Kidney (tissue), 14 donors: ENCODE results near the gene IWS1. TPM values are rescaled to one million over a fixed set of nuclear protein-coding genes. Genes with fewer than 3 reads are reported as not detected.

Experiments used
- DNase-seq, 5 donors: peaks; one replicate each; pipeline ENCODE4 v3.0.0-alpha.2; 2013 to 2020
- FAIRE-seq: peaks from 2 replicates; lab custom pipeline; 2012; peaks lifted over from hg19 to GRCh38; lab: Jason Lieb, UNC
- H3K27ac ChIP-seq, 2 donors: one replicate each; pipeline ENCODE4 v1.7.0; 2013; ENCODE audit warnings: low read depth in 2 of 2, low read length in 2 of 2, inconsistent platforms in 1 of 2
- H3K27me3 ChIP-seq: one replicate; pipeline ENCODE4 v1.7.1; 2013; ENCODE audit warnings: low read length, inconsistent platforms; ENCODE audit not compliant: control insufficient read depth, insufficient read depth
- H3K36me3 ChIP-seq, 3 donors: one replicate each; pipeline versions ENCODE4 v1.7.0 to v1.7.1; 2013; ENCODE audit warnings: low read length in 3 of 3, control low read depth in 1 of 3, inconsistent platforms in 1 of 3; ENCODE audit not compliant: insufficient read depth in 3 of 3, control insufficient read depth in 2 of 3
- H3K4me1 ChIP-seq, 3 donors: one replicate each; pipeline versions ENCODE4 v1.7.0 to v1.7.1; 2013; ENCODE audit warnings: low read length in 3 of 3, inconsistent platforms in 1 of 3, low read depth in 1 of 3; ENCODE audit not compliant: control insufficient read depth in 2 of 3, insufficient read depth in 2 of 3
- H3K4me3 ChIP-seq, 3 donors: one replicate each; pipeline versions ENCODE4 v1.7.0 to v1.8.1; 2013; ENCODE audit warnings: low read length in 3 of 3, control low read depth in 1 of 3, inconsistent platforms in 1 of 3
- H3K9ac ChIP-seq, 3 donors: one replicate each; pipeline versions ENCODE4 v1.7.0 to v1.7.1; 2013; ENCODE audit warnings: low read length in 3 of 3, control low read depth in 1 of 3, inconsistent platforms in 1 of 3
- H3K9me3 ChIP-seq, 3 donors: one replicate each; pipeline versions ENCODE4 v1.7.0 to v1.7.1; 2013; ENCODE audit warnings: low read length in 3 of 3, control low read depth in 1 of 3, inconsistent platforms in 1 of 3; ENCODE audit not compliant: control insufficient read depth in 2 of 3, insufficient read depth in 1 of 3
- CTCF ChIP-seq: IDR thresholded peaks from 3 replicates; pipeline ENCODE4 v1.5.1; 2012; ENCODE audit warnings: mild to moderate bottlenecking, moderate library complexity, borderline replicate concordance; ENCODE audit not compliant: insufficient read depth; ENCODE audit errors: extremely low read depth
- intact Hi-C: fragments of 100-400 bp; cut with DNase I; formaldehyde crosslinking; loops from one replicate; pipeline ENCODE4 v1.11.1; 2022
- polyA plus RNA-seq: library from polyadenylated mRNA; stranded (reverse); fragments of 350-450 nt; fragmentation: Illumina TruSeq; extraction: RNeasy Lipid Tissue Mini Kit (QIAGEN cat#74804); gene quantifications from one replicate; pipeline ENCODE4 v1.2.3, GENCODE V29; 2014; ENCODE audit warnings: low read depth, low replicate concordance; ENCODE audit not compliant: insufficient read depth
- total RNA-seq: library from RNA; stranded (reverse); fragmentation: NEBNext Ultra II Directional; extraction: Animal tissue kit (Norgen Biotek cat#: 25700); gene quantifications from one replicate; pipeline ENCODE4 v1.2.1, GENCODE V29; 2021
- donor health status: control.
- donor health status: control.
- donor health status: control.
- donor health status: control.
- donor health status: control.
- donor health status: DM: yes; HTN: yes; CAD: no.
- donor health status: Normal renal cell carcinoma (clear cell type).

The IWS1 gene
- total and polyA plus RNA-seq, 2 donors from 2014 or later: 29.8 to 35.8 TPM

- H3K9me3 ChIP-seq: peaks cover 0 to 9% (median 0%) of the 10 kb centered on the region in 3 donors
- intact Hi-C loops: no loop called here
- DNase-seq (peak in 3 of 5 donors; percentile 26 to 64 (median 58)), FAIRE-seq (no peak)
- H3K4me1 ChIP-seq: no peaks in the 10 kb centered on the region
- H3K27me3 ChIP-seq: no peaks in the 10 kb centered on the region
- H3K36me3 ChIP-seq: no peaks in the 10 kb centered on the region
- no peak for TF ChIP-seq CTCF
- H3K9ac ChIP-seq: no peak overlapping the region
- no peak overlapping the region for H3K4me3 ChIP-seq
- no peak overlapping the region for H3K27ac ChIP-seq
These were observed 88.2 kb downstream of the IWS1 start for GRCh38 chr2:127437781-127438726.

- intact Hi-C loops: no loop called here
- Histone ChIP-seq H3K9ac (no peak overlapping the region), H3K4me3 (no peak overlapping the region), H3K36me3 (no peaks in the 10 kb centered on the region), H3K9me3 (peaks cover 0 to 9% (median 0%) of the 10 kb centered on the region in 3 donors), H3K27me3 (no peaks in the 10 kb centered on the region), H3K4me1 (no peaks in the 10 kb centered on the region), H3K27ac (no peak overlapping the region)
- DNase-seq: no peak
- no peak for TF ChIP-seq CTCF
- FAIRE-seq: no peak
These were observed 89.2 kb downstream of the IWS1 start for GRCh38 chr2:127437056-127437455.

GRCh38 chr2:127434515-127434914 is 91.8 kb downstream of the IWS1 start:
- Histone ChIP-seq H3K36me3 (no peaks in the 10 kb centered on the region), H3K4me1 (no peaks in the 10 kb centered on the region), H3K27me3 (no peaks in the 10 kb centered on the region), H3K9me3 (no peaks in the 10 kb centered on the region), H3K4me3 (no peak overlapping the region), H3K9ac (no peak overlapping the region), H3K27ac (no peak overlapping the region)
- intact Hi-C loops: no loop called here
- DNase-seq (no peak), FAIRE-seq (no peak)
- TF ChIP-seq CTCF: no peak
